Dermis microvascular lymphatic vessel endothelial cell (primary cell): ENCODE results near the gene RNASEH2C. TPM values are rescaled to one million over a fixed set of nuclear protein-coding genes. Genes with fewer than 3 reads are reported as not detected.
"Not testable (repeated sequence)": the region's sequence is repeated elsewhere in the genome, so short reads cannot be mapped to it uniquely, and the experiment has no call there.

Source experiments
- DNase-seq, 2 donors: peaks; one replicate each; pipeline versions ENCODE4 v3.0.0 to v3.0.0-alpha.2; 2010; ENCODE audit warnings: low read depth in 2 of 2
- total RNA-seq: library from RNA; depleted of rRNA; stranded (reverse); fragments of >200 nt; gene quantifications from 2 replicates; pipeline ENCODE4 v1.2.1, GENCODE V29; 2014

The RNASEH2C gene
- total RNA-seq, 1 donor from 2014 or later: 39.8 TPM

GRCh38 chr11:65691847-65692246 is 28.8 kb downstream of the RNASEH2C start:
- not testable (repeated sequence) for DNase-seq

- no peak for DNase-seq
Measured at GRCh38 chr11:65685981-65686380, 34.6 kb downstream of the RNASEH2C start.

DNA sequence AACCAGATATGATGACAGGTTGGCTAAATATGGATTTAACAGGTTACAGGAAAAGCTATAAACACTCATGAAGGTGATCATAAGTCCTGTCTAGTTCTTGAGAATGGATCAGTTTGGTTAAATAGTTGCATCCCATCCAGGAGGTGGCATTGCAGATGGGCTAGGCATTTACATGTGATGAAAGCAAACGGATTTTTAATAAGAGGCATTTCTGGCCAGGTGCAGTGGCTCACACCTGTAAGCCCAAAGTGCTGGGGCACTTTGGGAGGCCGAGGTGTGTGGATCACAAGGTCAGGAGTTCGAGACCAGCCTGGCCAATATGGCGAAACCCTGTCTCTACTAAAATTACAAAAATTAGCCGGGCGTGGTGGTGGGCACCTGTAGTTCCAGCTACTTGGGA is 37.1 kb downstream of the RNASEH2C start:
- DNase-seq: not testable (repeated sequence)

- no peak for DNase-seq
Measured at GRCh38 chr11:65680192-65680743, 40.3 kb downstream of the RNASEH2C start.

DNA sequence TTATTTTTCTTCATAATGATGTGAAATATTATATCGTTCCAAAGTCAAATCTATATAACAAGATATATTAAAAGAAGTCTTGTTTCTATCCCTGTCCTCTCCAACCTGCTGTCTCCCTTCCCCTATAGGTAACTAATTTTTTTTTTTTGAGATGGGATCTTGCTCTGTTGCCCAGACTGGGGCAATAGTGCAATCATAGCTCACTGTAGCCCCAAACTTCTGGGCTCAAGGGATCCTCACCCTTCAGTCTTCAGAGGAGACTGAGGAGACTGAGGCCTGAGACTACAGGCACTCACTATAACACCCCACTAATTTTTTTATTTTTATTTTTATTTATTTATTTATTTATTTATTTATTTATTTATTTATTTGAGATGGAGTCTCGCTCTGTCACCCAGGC is 47.6 kb downstream of the RNASEH2C start:
- DNase-seq: no peak

DNA sequence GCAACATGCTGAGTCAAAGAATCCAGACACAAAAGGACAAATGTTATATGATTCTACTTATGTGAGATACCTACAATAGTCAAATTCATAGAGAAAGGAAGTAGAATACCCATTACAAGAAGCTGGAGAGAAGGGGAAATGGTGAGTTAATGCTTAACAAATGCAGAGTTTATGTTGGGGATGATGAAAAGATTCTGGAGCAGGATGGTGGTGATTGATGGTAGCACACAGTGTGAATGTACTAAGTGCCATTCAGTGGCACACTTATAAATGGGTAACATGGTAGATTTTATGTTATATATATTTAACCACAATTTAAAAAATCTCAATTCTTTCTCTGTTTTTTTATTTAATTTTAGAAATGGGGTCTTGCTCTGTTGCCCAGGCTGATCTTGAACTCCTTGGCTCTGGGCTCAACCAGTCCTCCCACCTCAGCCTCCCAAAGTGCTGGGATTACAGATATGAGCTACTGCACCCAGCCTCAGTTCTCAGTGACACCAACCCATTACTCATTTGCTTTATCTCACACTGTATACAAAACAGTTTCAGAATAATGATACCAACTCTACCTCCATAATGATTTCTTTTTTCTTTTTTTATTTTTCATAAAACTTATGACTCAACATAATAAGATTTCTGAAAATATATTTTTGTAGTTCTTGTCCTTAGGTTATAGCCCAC is 48.3 kb downstream of the RNASEH2C start:
- no peak for DNase-seq

Other genes starting within 250 kb of the RNASEH2C start
- 1,844 and 2,565 TPM in 2 replicates for gene MALAT1, start 221.8 kb downstream of the RNASEH2C start, total RNA-seq
- gene SCYL1, start 195.7 kb downstream of the RNASEH2C start, total RNA-seq: 41.8 and 55.9 TPM in 2 replicates
- 13.1 and 41.7 TPM in 2 replicates for gene LTBP3, start 162.4 kb downstream of the RNASEH2C start, total RNA-seq
- gene ZNRD2, start 150.3 kb downstream of the RNASEH2C start, total RNA-seq: 37.6 and 37.7 TPM in 2 replicates
- gene FAM89B, start 148.3 kb downstream of the RNASEH2C start, total RNA-seq: 12.2 and 23.8 TPM in 2 replicates
- gene EHBP1L1, start 144.7 kb downstream of the RNASEH2C start, total RNA-seq: 2.5 and 4.7 TPM in 2 replicates
- under 0.01 and 0.13 TPM in 2 replicates for gene KCNK7, start 125.0 kb downstream of the RNASEH2C start, total RNA-seq
- 57.1 and 78.8 TPM in 2 replicates for gene MAP3K11, start 106.6 kb downstream of the RNASEH2C start, total RNA-seq
- gene PCNX3, start 105.0 kb downstream of the RNASEH2C start, total RNA-seq: 10.4 and 17.6 TPM in 2 replicates
- gene SIPA1, start 82.7 kb downstream of the RNASEH2C start, total RNA-seq: 54.0 and 56.0 TPM in 2 replicates
- 8.7 and 16.3 TPM in 2 replicates for gene RELA, start 57.9 kb downstream of the RNASEH2C start, total RNA-seq
- gene KAT5, start 8.5 kb downstream of the RNASEH2C start, total RNA-seq: 37.6 and 38.4 TPM in 2 replicates
- 6.2 and 11.9 TPM in 2 replicates for gene AP5B1, start 60.2 kb upstream of the RNASEH2C start, total RNA-seq
- gene OVOL1, start 66.3 kb upstream of the RNASEH2C start, total RNA-seq: not detected in 2 replicates
- gene SNX32, start 113.2 kb upstream of the RNASEH2C start, total RNA-seq: 0.13 and 0.51 TPM in 2 replicates
- gene CFL1, start 137.4 kb upstream of the RNASEH2C start, total RNA-seq: 976 and 1,057 TPM in 2 replicates
- gene MUS81, start 139.6 kb upstream of the RNASEH2C start, total RNA-seq: 32.6 and 37.8 TPM in 2 replicates
- gene EFEMP2, start 152.0 kb upstream of the RNASEH2C start, total RNA-seq: 11.2 and 44.4 TPM in 2 replicates
- 0.13 TPM in 2 replicates for gene CTSW, start 159.0 kb upstream of the RNASEH2C start, total RNA-seq
- 157 and 195 TPM in 2 replicates for gene FIBP, start 167.7 kb upstream of the RNASEH2C start, total RNA-seq
- gene CCDC85B, start 169.9 kb upstream of the RNASEH2C start, total RNA-seq: 40.7 and 49.3 TPM in 2 replicates
- gene FOSL1, start 179.6 kb upstream of the RNASEH2C start, total RNA-seq: 2.1 and 3.8 TPM in 2 replicates
- gene C11orf68, start 198.3 kb upstream of the RNASEH2C start, total RNA-seq: 12.3 and 19.8 TPM in 2 replicates
- 67.3 and 84.5 TPM in 2 replicates for gene DRAP1, start 198.6 kb upstream of the RNASEH2C start, total RNA-seq
- not detected in 2 replicates for gene TSGA10IP, start 224.7 kb upstream of the RNASEH2C start, total RNA-seq
- 23.9 and 27.8 TPM in 2 replicates for gene SART1, start 240.9 kb upstream of the RNASEH2C start, total RNA-seq